Astrocyte (in vitro differentiated cells and primary cell): ENCODE measurements around the gene SETD1A. TPM values are rescaled to one million over a fixed set of nuclear protein-coding genes. Genes with fewer than 3 reads are reported as not detected.

Experiments used
- DNase-seq: peaks from one replicate; pipeline ENCODE4 v3.0.0-alpha.2; 2010; ENCODE audit warnings: low read depth
- FAIRE-seq: peaks from 2 replicates; lab custom pipeline; 2011; peaks lifted over from hg19 to GRCh38; lab: Jason Lieb, UNC
- H2AFZ ChIP-seq: 2 replicates; pipeline ENCODE4 v1.6.0; 2012; ENCODE audit warnings: low read depth, low read length, inconsistent platforms
- H3K27ac ChIP-seq: 2 replicates; pipeline ENCODE4 v1.5.1; 2011; ENCODE audit warnings: low read depth, low read length, inconsistent platforms
- H3K27me3 ChIP-seq: 2 replicates; pipeline ENCODE4 v1.6.0; 2011; ENCODE audit warnings: low read length, inconsistent platforms; ENCODE audit not compliant: insufficient read depth
- H3K36me3 ChIP-seq: 2 replicates; pipeline ENCODE4 v1.5.1; 2011; ENCODE audit warnings: low read length, inconsistent platforms; ENCODE audit not compliant: insufficient read depth
- H3K4me1 ChIP-seq: 2 replicates; pipeline ENCODE4 v1.5.1; 2011; ENCODE audit warnings: low read length, inconsistent platforms; ENCODE audit not compliant: insufficient read depth
- H3K4me2 ChIP-seq: 2 replicates; pipeline ENCODE4 v1.6.0; 2012; ENCODE audit warnings: low read length, inconsistent platforms
- H3K4me3 ChIP-seq: 2 replicates; pipeline ENCODE4 v1.5.1; 2011; ENCODE audit warnings: low read depth, mild to moderate bottlenecking, low read length, inconsistent platforms; ENCODE audit not compliant: insufficient read depth
- H3K79me2 ChIP-seq: 2 replicates; pipeline ENCODE4 v1.6.0; 2012; ENCODE audit warnings: mild to moderate bottlenecking, low read length, inconsistent platforms; ENCODE audit not compliant: insufficient read depth
- H3K9ac ChIP-seq: 2 replicates; pipeline ENCODE4 v1.6.0; 2012; ENCODE audit warnings: mild to moderate bottlenecking, low read length, inconsistent platforms
- H3K9me3 ChIP-seq: 2 replicates; pipeline ENCODE4 v1.5.1; 2012; ENCODE audit warnings: low read depth, mild to moderate bottlenecking, low read length, inconsistent platforms; ENCODE audit not compliant: insufficient read depth
- H4K20me1 ChIP-seq: 2 replicates; pipeline ENCODE4 v1.6.0; 2012; ENCODE audit warnings: low read length, inconsistent platforms; ENCODE audit not compliant: insufficient read depth
- H3K27ac Mint-ChIP-seq: one replicate; pipeline ENCODE4 v1.8.0; 2021; ENCODE audit warnings: mild to moderate bottlenecking, mixed read lengths; ENCODE audit not compliant: unreplicated experiment
- H3K27me3 Mint-ChIP-seq: one replicate; pipeline ENCODE4 v1.8.0; 2021; ENCODE audit warnings: low read depth, mixed read lengths; ENCODE audit not compliant: unreplicated experiment
- H3K36me3 Mint-ChIP-seq: one replicate; pipeline ENCODE4 v1.8.0; 2021; ENCODE audit warnings: low read depth, mixed read lengths; ENCODE audit not compliant: unreplicated experiment
- H3K4me1 Mint-ChIP-seq: one replicate; pipeline ENCODE4 v1.8.0; 2021; ENCODE audit warnings: low read depth, mixed read lengths; ENCODE audit not compliant: unreplicated experiment
- H3K4me3 Mint-ChIP-seq: one replicate; pipeline ENCODE4 v1.8.0; 2021; ENCODE audit warnings: mild to moderate bottlenecking, moderate library complexity, mixed read lengths; ENCODE audit not compliant: unreplicated experiment
- H3K9me3 Mint-ChIP-seq: one replicate; pipeline ENCODE4 v1.8.0; 2021; ENCODE audit warnings: mild to moderate bottlenecking, mixed read lengths; ENCODE audit not compliant: unreplicated experiment
- CTCF ChIP-seq: IDR thresholded peaks from 2 replicates; pipeline ENCODE4 v1.5.1; 2011; ENCODE audit warnings: low read depth, mild to moderate bottlenecking, inconsistent platforms, low read length, moderate library complexity; ENCODE audit not compliant: insufficient read depth
- EZH2 ChIP-seq: IDR thresholded peaks from 2 replicates; pipeline ENCODE4 v1.6.1; 2012; ENCODE audit warnings: mild to moderate bottlenecking, low read length, inconsistent platforms; ENCODE audit not compliant: insufficient read depth
- total RNA-seq: library from RNA; stranded (reverse); gene quantifications from 2 replicates; pipeline ENCODE4 v1.2.1, GENCODE V29; 2021

Gene SETD1A
- total RNA-seq, 1 donor from 2014 or later, result 18.7 TPM

DNA sequence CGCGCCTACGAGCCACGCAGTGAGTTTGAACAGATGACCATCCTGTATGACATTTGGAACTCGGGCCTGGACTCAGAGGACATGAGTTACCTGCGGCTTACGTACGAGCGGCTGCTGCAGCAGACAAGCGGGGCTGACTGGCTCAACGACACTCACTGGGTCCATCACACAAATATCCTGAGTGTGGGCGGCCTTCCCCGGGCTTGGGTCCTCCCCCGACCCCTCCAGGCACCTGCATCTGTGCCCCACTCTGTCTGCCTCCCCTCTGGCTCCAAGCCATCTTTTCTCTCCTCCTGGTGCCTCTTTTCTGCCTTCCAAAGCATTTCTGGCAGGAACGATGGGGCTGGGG, 22.4 kb downstream of the SETD1A start:
- FAIRE-seq (no peak), DNase-seq (no peak)
- Histone ChIP-seq H3K79me2 (no peaks in the 10 kb centered on the region), H4K20me1 (peaks cover 29% of the 10 kb centered on the region), H3K9me3 (no peaks in the 10 kb centered on the region), H3K27me3 (no peaks in the 10 kb centered on the region), H3K4me1 (no peaks in the 10 kb centered on the region), H3K36me3 (peaks cover 14% of the 10 kb centered on the region), H3K27ac (no peak overlapping the region), H3K4me3 (no peak overlapping the region), H3K4me2 (no peak overlapping the region), H3K9ac (no peak overlapping the region), H2AFZ (no peak overlapping the region)
- Mint-ChIP-seq H3K4me1 (no peaks in the 10 kb centered on the region), H3K36me3 (peaks cover 17% of the 10 kb centered on the region), H3K27ac (no peak overlapping the region), H3K9me3 (peaks cover 4% of the 10 kb centered on the region), H3K27me3 (no peaks in the 10 kb centered on the region), H3K4me3 (no peak overlapping the region)
- TF ChIP-seq EZH2 (no peak), CTCF (no peak)

DNA sequence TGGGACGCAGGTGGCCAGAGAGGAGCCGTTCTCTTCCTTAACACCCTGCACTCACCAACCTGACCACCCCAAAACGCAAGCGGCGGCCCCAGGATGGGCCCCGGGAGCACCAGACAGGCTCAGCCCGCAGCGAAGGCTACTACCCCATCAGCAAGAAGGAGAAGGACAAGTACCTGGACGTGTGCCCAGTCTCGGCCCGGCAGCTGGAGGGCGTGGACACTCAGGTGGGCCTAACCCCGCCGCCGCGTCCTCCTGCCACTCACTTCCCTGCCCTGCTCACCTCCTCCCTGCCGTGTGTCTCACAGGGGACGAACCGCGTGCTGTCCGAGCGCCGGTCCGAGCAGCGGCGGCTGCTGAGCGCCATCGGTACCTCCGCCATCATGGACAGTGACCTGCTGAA, 22.9 kb downstream of the SETD1A start:
- peaks cover 4% of the 10 kb centered on the region for H3K4me1 ChIP-seq
- peaks cover 14% of the 10 kb centered on the region for H3K36me3 ChIP-seq
- Mint-ChIP-seq H3K4me3 (no peak overlapping the region), H3K27ac (no peak overlapping the region), H3K36me3 (peaks cover 17% of the 10 kb centered on the region), H3K9me3 (peaks cover 4% of the 10 kb centered on the region), H3K27me3 (no peaks in the 10 kb centered on the region), H3K4me1 (peaks cover 4% of the 10 kb centered on the region)
- no peak for DNase-seq
- H3K4me2 ChIP-seq, result no peak overlapping the region
- H3K9me3 ChIP-seq, result no peaks in the 10 kb centered on the region
- no peaks in the 10 kb centered on the region for H3K79me2 ChIP-seq
- TF ChIP-seq EZH2, result no peak
- TF ChIP-seq CTCF, result no peak
- H2AFZ ChIP-seq, result no peak overlapping the region
- no peak for FAIRE-seq
- no peak overlapping the region for H3K27ac ChIP-seq
- no peaks in the 10 kb centered on the region for H3K27me3 ChIP-seq
- H3K4me3 ChIP-seq, result no peak overlapping the region
- no peak overlapping the region for H3K9ac ChIP-seq
- peaks cover 29% of the 10 kb centered on the region for H4K20me1 ChIP-seq

- Histone ChIP-seq H3K4me2 (no peak overlapping the region), H3K79me2 (no peaks in the 10 kb centered on the region), H3K36me3 (peaks cover 9% of the 10 kb centered on the region), H3K4me3 (no peak overlapping the region), H3K9ac (no peak overlapping the region), H2AFZ (no peak overlapping the region), H3K27me3 (no peaks in the 10 kb centered on the region), H4K20me1 (peaks cover 24% of the 10 kb centered on the region), H3K9me3 (no peaks in the 10 kb centered on the region), H3K27ac (no peak overlapping the region), H3K4me1 (peaks cover 9% of the 10 kb centered on the region)
- TF ChIP-seq CTCF (no peak), EZH2 (no peak)
- Mint-ChIP-seq H3K27ac (peak overlapping the region; percentile 66), H3K36me3 (peaks cover 11% of the 10 kb centered on the region), H3K27me3 (no peaks in the 10 kb centered on the region), H3K4me3 (no peak overlapping the region), H3K4me1 (peaks cover 7% of the 10 kb centered on the region), H3K9me3 (no peaks in the 10 kb centered on the region)
- FAIRE-seq (no peak), DNase-seq (no peak)
These were observed 23.4 kb downstream of the SETD1A start for GRCh38 chr16:30980959-30981358.
